WI38 (cell line): Measurements from ENCODE around the gene TOP1.
"Not testable (repeated sequence)": the region's sequence is repeated elsewhere in the genome, so short reads cannot be mapped to it uniquely, and the experiment has no call there.

Experiments used
- H3K4me3 ChIP-seq: 2 replicates; pipeline ENCODE4 v1.5.1; 2011; ENCODE audit warnings: low read depth, mild to moderate bottlenecking, control low read depth, low read length
- TF ChIP-seq, protein P1 (sequence below): IDR thresholded peaks from 2 replicates; pipeline ENCODE4 v1.5.1; 2012; ENCODE audit warnings: low read depth, mild to moderate bottlenecking, control low read depth, low read length

TOP1 gene

GRCh38 chr20:41121399-41121798 lies 92.8 kb downstream of the TOP1 start:
- TF ChIP-seq, protein P1, sequence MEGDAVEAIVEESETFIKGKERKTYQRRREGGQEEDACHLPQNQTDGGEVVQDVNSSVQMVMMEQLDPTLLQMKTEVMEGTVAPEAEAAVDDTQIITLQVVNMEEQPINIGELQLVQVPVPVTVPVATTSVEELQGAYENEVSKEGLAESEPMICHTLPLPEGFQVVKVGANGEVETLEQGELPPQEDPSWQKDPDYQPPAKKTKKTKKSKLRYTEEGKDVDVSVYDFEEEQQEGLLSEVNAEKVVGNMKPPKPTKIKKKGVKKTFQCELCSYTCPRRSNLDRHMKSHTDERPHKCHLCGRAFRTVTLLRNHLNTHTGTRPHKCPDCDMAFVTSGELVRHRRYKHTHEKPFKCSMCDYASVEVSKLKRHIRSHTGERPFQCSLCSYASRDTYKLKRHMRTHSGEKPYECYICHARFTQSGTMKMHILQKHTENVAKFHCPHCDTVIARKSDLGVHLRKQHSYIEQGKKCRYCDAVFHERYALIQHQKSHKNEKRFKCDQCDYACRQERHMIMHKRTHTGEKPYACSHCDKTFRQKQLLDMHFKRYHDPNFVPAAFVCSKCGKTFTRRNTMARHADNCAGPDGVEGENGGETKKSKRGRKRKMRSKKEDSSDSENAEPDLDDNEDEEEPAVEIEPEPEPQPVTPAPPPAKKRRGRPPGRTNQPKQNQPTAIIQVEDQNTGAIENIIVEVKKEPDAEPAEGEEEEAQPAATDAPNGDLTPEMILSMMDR, result no peak
- no peak overlapping the region for H3K4me3 ChIP-seq

DNA sequence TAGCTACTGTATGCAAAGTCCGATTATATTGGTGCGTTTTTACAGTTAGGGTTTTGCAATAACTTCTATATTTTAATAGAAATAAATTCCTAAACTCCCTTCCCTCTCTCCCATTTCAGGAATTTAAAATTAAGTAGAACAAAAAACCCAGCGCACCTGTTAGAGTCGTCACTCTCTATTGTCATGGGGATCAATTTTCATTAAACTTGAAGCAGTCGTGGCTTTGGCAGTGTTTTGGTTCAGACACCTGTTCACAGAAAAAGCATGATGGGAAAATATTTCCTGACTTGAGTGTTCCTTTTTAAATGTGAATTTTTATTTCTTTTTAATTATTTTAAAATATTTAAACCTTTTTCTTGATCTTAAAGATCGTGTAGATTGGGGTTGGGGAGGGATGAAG lies 95.0 kb downstream of the TOP1 start:
- H3K4me3 ChIP-seq, result no peak overlapping the region
- TF ChIP-seq, protein P1, result no peak

DNA sequence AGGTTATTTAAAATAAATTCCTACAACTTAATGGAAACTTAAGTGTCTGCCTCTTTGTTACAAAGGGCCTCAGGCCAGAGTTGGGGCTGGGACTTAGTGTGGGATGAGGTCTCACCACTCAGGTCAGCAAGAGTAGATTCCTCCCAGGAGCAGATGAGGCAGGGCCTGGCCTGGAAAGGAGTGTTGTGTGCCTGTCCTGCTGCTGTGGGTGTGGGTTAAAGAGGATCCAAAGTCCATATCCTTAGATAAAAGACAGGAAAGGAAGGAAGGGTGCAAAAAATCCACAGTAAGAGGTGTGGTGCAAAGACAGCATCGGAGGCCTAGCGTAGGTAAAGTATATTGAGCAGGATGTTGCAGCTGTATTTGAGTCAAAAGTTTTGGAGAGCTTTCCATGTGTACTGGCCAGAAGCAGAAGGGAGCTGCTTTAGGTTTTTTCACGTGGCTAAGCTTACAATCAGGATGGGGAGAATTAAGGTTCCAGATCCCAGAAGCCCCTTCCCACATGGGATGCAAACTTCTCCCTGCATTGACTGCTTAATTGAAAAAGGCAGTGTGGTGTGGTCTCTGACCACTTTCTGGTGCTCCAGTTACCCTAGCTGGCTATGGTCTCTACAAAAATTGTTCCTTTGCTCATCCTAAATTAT lies 96.0 kb downstream of the TOP1 start:
- no peak overlapping the region for H3K4me3 ChIP-seq
- TF ChIP-seq, protein P1, result no peak

DNA sequence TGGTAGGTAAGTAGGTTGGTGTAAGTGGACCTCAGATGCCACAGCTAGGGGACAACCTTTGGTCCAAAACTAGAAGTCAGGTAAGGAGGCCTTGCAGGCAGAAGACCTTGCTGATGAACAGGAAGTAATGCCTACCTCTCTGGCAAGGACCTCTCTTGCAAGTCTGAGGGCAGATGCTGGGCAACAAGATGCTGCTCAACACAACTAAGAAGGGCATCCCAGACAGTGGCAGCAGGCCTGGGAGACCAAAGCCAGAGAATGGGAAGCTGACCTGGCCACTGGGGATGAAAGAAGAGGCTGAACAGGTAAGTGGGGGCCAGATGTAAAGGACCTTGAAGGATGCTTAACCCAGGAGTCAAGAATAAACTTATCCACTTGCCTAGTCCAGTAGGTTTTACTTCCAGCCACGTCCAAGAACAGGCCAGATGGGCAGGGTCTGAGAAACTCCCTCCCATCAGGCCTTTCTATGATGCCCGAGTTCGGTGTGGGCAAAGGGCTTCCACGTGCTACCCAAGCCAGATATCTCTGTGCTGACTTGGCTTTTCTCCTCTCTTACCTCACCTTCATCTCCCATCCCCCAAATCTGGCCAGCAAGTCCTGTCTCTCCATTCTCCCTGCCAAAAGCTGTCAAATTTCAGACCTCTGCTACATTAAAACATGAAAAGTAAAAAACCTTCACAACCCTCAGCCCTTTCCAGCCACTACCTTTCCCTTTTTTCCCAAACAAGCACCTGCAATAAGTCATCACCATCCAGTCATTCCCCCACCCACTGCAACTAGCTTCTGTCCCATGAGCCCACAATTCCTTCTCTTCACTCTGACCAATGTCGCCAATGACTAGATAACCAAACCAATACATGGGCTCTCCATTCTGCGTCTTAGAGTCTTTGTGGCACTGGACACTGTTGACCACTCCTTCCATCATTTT lies 97.2 kb downstream of the TOP1 start:
- TF ChIP-seq, protein P1, result no peak
- no peak overlapping the region for H3K4me3 ChIP-seq

DNA sequence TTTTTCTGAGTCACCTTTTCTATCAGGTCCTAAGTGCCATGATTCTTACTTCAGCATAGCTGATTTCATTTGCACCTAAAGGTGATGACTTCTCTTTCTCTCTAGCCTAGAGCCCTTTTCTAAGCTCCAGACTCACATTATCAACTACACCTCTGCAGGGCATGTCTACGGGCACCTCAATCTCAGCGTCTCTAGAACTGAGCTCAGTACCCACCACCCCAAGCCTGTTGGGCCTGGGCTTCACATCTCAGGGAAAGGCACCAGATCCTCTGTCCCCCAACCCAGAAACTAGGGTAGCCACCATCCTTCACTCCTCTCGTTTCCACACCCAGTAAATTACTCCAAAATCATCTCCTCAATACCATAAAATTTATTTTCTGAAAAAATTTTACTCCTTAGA lies 98.1 kb downstream of the TOP1 start:
- TF ChIP-seq, protein P1, result no peak
- no peak overlapping the region for H3K4me3 ChIP-seq

- not testable (repeated sequence) for H3K4me3 ChIP-seq
Observed at GRCh38 chr20:41128317-41128716, 99.7 kb downstream of the TOP1 start.

- no peak overlapping the region for H3K4me3 ChIP-seq
- TF ChIP-seq, protein P1, result no peak
Observed at GRCh38 chr20:41131594-41132387, 103.2 kb downstream of the TOP1 start.

- H3K4me3 ChIP-seq, result not testable (repeated sequence)
Observed at GRCh38 chr20:41132388-41132775, 103.8 kb downstream of the TOP1 start.
